AG04450 (cell line): Measurements from ENCODE around the gene PDE4D. TPM values are rescaled to one million over a fixed set of nuclear protein-coding genes. Genes with fewer than 3 reads are reported as not detected.

ENCODE experiments used
- CTCF ChIA-PET: fragments of 300-600, 350-600 bp; formaldehyde crosslinking; extraction: SDS; loops from one replicate; lab custom pipeline; 2022; ENCODE audit warnings: antibody characterized with exemption, inconsistent platforms; lab: Charles Lee
- POLR2A ChIA-PET: fragments of 350-600 bp; formaldehyde crosslinking; extraction: SDS; loops from one replicate; lab custom pipeline; 2021; ENCODE audit warnings: antibody characterized with exemption, inconsistent platforms; lab: Yijun Ruan, JAX
- DNase-seq: peaks from one replicate; pipeline ENCODE4 v3.0.0-alpha.2; 2011; ENCODE audit warnings: low read depth, low spot score
- H3K27ac ChIP-seq: one replicate; pipeline ENCODE4 v1.5.1; 2012; ENCODE audit warnings: low read depth, low read length, control low read depth
- H3K27me3 ChIP-seq: one replicate; pipeline ENCODE4 v1.6.0; 2012; ENCODE audit warnings: low read length; ENCODE audit not compliant: control insufficient read depth, insufficient read depth
- H3K4me3 ChIP-seq: 2 replicates; pipeline ENCODE4 v1.5.1; 2011; ENCODE audit warnings: mild to moderate bottlenecking, low read depth, low read length, control low read depth
- H3K9me3 ChIP-seq: 2 replicates; pipeline ENCODE4 v1.5.1; 2012; ENCODE audit warnings: low read length; ENCODE audit not compliant: control insufficient read depth, insufficient read depth
- polyA plus RNA-seq: library from polyadenylated mRNA; depleted of rRNA; stranded (reverse); fragments of >200 nt; gene quantifications from 2 replicates; pipeline ENCODE4 v1.2.3, GENCODE V29; 2011
- TF ChIP-seq, protein P1 (sequence below): IDR thresholded peaks from 2 replicates; pipeline ENCODE4 v1.5.1; 2011; ENCODE audit warnings: low read depth, low read length, control low read depth, inconsistent platforms

Gene PDE4D
- polyA plus RNA-seq, 1 experiment, result 12.0 TPM

DNA sequence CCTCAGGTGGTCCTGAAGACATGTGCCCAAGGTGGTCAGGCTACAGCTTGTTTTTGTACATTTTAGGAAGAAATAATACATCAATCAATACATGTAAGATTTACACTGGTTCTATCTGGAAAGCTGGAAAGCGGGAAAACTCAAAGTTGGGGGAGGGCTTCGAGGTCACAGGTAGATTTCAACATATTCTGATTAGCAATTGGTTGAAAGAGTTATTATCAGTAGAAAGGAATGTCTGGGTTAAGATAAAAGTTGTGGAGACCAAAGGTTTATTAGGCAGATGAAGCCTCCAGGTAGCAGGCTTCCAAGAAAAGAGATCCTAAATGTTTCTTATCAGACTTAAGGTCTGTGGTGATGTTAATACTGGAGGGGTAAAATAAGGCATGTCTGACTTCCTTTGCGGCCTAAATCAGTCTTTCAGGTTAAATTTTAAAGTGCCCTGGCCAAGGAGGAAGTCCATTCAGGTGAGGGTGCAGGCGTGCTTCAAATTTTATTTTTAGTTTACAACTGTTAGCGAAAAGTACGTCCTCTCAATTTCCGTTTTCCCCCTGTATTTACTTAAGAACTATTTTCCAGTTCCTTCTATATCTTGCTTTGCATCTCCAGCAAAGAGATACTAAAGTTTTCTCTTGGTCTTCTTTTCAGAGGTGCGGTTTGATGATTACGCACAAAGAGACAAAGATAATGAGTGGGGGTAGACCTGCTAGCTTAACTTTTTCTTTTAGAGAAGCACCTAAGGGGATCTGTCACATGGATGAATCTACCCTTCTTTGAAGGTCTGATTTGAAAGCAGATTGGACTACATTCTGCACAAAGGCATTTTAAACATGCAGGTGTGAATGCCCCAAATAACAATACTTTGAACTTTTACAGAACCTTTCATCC is 732.1 kb downstream of the PDE4D start:
- CTCF ChIA-PET, result interaction anchor here (0.7 to 2.8 kb wide), 4 partner anchors 12 to 271 kb away, joined by 3 to 16 read pairs (median 4); no protein-coding TSS in a partner anchor
- POLR2A ChIA-PET, result interaction anchor here (0.7 kb wide), 1 partner anchor 58 kb away, joined by 5 read pairs; no protein-coding TSS in a partner anchor
- TF ChIP-seq, protein P1, sequence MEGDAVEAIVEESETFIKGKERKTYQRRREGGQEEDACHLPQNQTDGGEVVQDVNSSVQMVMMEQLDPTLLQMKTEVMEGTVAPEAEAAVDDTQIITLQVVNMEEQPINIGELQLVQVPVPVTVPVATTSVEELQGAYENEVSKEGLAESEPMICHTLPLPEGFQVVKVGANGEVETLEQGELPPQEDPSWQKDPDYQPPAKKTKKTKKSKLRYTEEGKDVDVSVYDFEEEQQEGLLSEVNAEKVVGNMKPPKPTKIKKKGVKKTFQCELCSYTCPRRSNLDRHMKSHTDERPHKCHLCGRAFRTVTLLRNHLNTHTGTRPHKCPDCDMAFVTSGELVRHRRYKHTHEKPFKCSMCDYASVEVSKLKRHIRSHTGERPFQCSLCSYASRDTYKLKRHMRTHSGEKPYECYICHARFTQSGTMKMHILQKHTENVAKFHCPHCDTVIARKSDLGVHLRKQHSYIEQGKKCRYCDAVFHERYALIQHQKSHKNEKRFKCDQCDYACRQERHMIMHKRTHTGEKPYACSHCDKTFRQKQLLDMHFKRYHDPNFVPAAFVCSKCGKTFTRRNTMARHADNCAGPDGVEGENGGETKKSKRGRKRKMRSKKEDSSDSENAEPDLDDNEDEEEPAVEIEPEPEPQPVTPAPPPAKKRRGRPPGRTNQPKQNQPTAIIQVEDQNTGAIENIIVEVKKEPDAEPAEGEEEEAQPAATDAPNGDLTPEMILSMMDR, result no peak
- no peaks in the 10 kb centered on the region for H3K9me3 ChIP-seq
- no peak overlapping the region for H3K4me3 ChIP-seq
- no peak for DNase-seq
- no peak overlapping the region for H3K27ac ChIP-seq
- no peaks in the 10 kb centered on the region for H3K27me3 ChIP-seq

DNA sequence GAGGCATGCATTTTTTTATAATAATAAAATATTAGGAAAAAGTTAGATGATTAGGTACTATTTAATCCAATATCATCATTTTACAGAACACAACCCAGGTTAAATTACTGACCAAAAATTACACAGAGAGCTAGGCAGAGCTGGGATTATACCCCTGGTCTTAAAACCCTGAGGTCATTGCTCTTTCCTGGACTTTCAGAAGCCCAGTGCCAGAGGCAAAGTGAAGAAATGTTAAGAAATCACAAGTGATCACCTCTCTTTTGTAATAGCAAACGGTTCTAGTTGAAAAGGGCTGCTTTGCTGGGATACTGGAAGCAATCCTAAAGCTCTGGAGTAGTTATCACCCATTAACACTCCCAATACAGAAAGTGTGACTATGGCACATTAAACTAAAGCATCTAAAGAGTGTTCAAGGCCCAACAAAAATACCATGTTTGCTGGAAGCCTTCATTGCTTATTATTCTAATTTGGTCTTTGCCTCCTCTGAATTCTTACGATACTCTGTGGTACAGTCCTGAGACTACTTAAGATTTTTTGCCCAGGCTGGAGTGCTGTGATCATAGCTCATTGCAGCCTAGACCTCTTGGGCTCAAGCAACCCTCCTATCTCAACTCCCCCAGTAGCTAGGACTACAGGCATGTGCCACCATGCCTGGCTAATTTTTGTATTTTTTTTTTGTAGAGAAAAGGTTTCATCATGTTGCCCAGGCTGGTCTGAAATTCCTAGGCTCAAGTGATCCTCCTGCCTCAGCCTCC is 734.7 kb downstream of the PDE4D start:
- no peak for DNase-seq
- Histone ChIP-seq H3K4me3 (no peak overlapping the region), H3K27ac (no peak overlapping the region), H3K9me3 (no peaks in the 10 kb centered on the region), H3K27me3 (no peaks in the 10 kb centered on the region)
- POLR2A ChIA-PET, result no interaction called here
- CTCF ChIA-PET, result interaction anchor here (1.5 to 2.8 kb wide), 2 partner anchors 15 to 124 kb away, joined by 5 to 16 read pairs; no protein-coding TSS in a partner anchor
- TF ChIP-seq, protein P1, result no peak

DNA sequence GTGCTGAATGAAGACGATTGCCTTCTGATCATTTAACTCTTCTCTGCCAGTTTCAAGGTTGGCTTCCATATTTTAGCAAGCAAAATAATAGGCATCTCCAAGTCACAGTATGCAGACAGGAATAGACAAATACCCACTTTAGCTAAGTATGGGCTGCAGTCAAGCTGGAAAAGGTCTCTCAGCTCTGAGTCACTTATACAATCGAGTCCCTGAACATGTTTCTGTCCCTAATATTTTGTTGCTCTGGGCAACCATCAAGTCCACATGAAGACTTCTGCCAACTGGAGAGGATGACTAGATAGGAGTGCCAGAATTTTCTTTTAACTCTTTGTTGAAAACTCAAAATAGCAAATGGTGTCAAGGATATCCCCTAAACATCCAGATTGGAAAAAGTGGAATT is 735.4 kb downstream of the PDE4D start:
- Histone ChIP-seq H3K4me3 (no peak overlapping the region), H3K27ac (no peak overlapping the region), H3K27me3 (no peaks in the 10 kb centered on the region), H3K9me3 (no peaks in the 10 kb centered on the region)
- POLR2A ChIA-PET, result no interaction called here
- CTCF ChIA-PET, result interaction anchor here (1.5 kb wide), 1 partner anchor 123 kb away, joined by 3 read pairs; no protein-coding TSS in a partner anchor
- DNase-seq, result no peak
- TF ChIP-seq, protein P1, result no peak

DNA sequence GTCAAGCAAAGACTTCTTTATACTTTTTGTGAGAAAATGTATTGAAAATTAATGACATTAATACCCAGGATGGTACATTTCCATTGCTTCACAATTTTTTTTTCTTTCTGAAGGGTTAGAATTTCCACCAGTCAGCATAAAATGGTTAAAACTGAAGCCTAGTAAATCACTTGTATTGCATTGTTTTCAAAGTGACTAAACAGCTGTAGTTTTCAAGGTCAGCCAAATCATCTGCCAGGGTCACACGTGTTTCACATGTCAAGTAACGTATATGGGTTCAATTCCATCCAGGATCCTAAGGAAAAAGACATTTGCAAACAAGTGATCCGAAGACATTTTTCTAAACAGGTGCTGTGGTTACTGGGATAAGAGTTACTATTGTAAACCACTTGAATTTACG is 736.5 kb downstream of the PDE4D start:
- TF ChIP-seq, protein P1, result no peak
- Histone ChIP-seq H3K4me3 (no peak overlapping the region), H3K27me3 (no peaks in the 10 kb centered on the region), H3K27ac (no peak overlapping the region), H3K9me3 (no peaks in the 10 kb centered on the region)
- no peak for DNase-seq
- ChIA-PET CTCF (interaction anchor here (0.9 to 2.0 kb wide), 5 partner anchors 16 to 271 kb away, joined by 3 to 8 read pairs (median 4); no protein-coding TSS in a partner anchor), POLR2A (no interaction called here)
